HEK293T (cell line): ENCODE measurements around the gene TMC3.

Experiments
- CTCF ChIA-PET: fragments of 350-600 bp; formaldehyde crosslinking; extraction: SDS; loops from one replicate; lab custom pipeline; 2021; ENCODE audit warnings: antibody characterized with exemption, inconsistent platforms; lab: Yijun Ruan, JAX
- POLR2A ChIA-PET: fragments of 350-600 bp; formaldehyde crosslinking; extraction: SDS; loops from one replicate; lab custom pipeline; 2020; ENCODE audit warnings: antibody characterized with exemption, inconsistent platforms; lab: Yijun Ruan, JAX
- DNase-seq: peaks from one replicate; pipeline ENCODE4 v3.0.0; 2012; ENCODE audit warnings: mixed read lengths; ENCODE audit errors: extremely low spot score
- ARNT ChIP-seq: fragments of 450-650 bp; IDR thresholded peaks from 2 replicates; pipeline ENCODE4 v1.6.1; 2017; ENCODE audit warnings: mild to moderate bottlenecking
- BHLHE40 ChIP-seq: fragments of 450-650 bp; IDR thresholded peaks from 2 replicates; pipeline ENCODE4 v1.6.1; 2016; ENCODE audit warnings: mild to moderate bottlenecking, moderate library complexity, borderline replicate concordance
- CTBP1 ChIP-seq: fragments of 450-650 bp; IDR thresholded peaks from 2 replicates; pipeline ENCODE4 v1.6.1; 2016; ENCODE audit warnings: borderline replicate concordance
- ELF4 ChIP-seq: fragments of 450-650 bp; IDR thresholded peaks from 2 replicates; pipeline ENCODE4 v1.6.1; 2017; ENCODE audit warnings: antibody characterized with exemption
- FOXA1 ChIP-seq: fragments of 450-650 bp; IDR thresholded peaks from 2 replicates; pipeline ENCODE4 v1.6.1; 2016; ENCODE audit warnings: mild to moderate bottlenecking
- FOXK2 ChIP-seq: fragments of 450-650 bp; IDR thresholded peaks from 2 replicates; pipeline ENCODE4 v1.6.1; 2016; ENCODE audit warnings: mild to moderate bottlenecking
- FOXM1 ChIP-seq: fragments of 450-650 bp; IDR thresholded peaks from 2 replicates; pipeline ENCODE4 v1.6.1; 2017; ENCODE audit warnings: mild to moderate bottlenecking, borderline replicate concordance
- HDGF ChIP-seq: fragments of 450-650 bp; IDR thresholded peaks from 2 replicates; pipeline ENCODE4 v1.6.1; 2017; ENCODE audit warnings: antibody characterized with exemption, borderline replicate concordance
- L3MBTL2 ChIP-seq: fragments of 450-650 bp; conservative IDR thresholded peaks from 2 replicates; pipeline ENCODE4 v1.6.1; 2016; ENCODE audit warnings: mild to moderate bottlenecking
- LEF1 ChIP-seq: fragments of 450-650 bp; IDR thresholded peaks from 2 replicates; pipeline ENCODE4 v1.6.1; 2017; ENCODE audit warnings: mild to moderate bottlenecking, borderline replicate concordance
- NFRKB ChIP-seq: fragments of 450-650 bp; IDR thresholded peaks from 2 replicates; pipeline ENCODE4 v1.6.1; 2016; ENCODE audit warnings: mild to moderate bottlenecking, moderate library complexity
- SP1 ChIP-seq: fragments of 450-650 bp; IDR thresholded peaks from 2 replicates; pipeline ENCODE4 v1.6.1; 2017
- SUZ12 ChIP-seq: fragments of 450-650 bp; IDR thresholded peaks from 2 replicates; pipeline ENCODE4 v1.6.1; 2016; ENCODE audit warnings: mild to moderate bottlenecking
- TARDBP ChIP-seq: fragments of 450-650 bp; IDR thresholded peaks from 2 replicates; pipeline ENCODE4 v1.6.1; 2016
- ZNF384 ChIP-seq: fragments of 450-650 bp; IDR thresholded peaks from 2 replicates; pipeline ENCODE4 v1.6.1; 2016
- TF ChIP-seq, protein P1 (sequence below): fragments of 450-650 bp; IDR thresholded peaks from 2 replicates; pipeline ENCODE4 v1.6.1; 2016

The TMC3 gene

DNA sequence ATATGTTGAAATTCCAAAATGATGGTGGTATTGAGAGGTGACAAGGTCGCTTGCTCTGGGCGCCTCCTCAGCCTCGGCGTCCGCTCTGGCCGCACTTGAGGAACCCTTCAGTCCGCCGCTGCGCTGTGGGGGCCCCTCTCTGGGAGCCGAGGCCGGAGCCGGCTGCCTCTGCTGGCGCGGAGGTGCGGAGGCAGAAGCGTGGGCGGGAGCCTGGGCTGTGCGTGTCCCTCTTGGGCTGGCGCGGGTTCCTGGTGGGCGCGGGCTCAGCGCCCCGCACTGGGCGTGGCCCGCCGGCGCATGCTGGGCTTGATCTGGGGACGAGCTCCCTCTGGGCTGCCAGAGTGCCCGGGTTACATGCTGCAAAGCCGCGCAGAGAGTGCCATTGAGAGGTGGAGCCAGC is 39.8 kb upstream of the TMC3 start:
- CTCF ChIA-PET = no interaction called here
- TF ChIP-seq LEF1 (no peak), FOXM1 (no peak), TARDBP (no peak), SP1 (no peak), ARNT (no peak), FOXA1 (no peak), ELF4 (no peak), ZNF384 (no peak), HDGF (no peak), SUZ12 (no peak)
- TF ChIP-seq, protein P1, sequence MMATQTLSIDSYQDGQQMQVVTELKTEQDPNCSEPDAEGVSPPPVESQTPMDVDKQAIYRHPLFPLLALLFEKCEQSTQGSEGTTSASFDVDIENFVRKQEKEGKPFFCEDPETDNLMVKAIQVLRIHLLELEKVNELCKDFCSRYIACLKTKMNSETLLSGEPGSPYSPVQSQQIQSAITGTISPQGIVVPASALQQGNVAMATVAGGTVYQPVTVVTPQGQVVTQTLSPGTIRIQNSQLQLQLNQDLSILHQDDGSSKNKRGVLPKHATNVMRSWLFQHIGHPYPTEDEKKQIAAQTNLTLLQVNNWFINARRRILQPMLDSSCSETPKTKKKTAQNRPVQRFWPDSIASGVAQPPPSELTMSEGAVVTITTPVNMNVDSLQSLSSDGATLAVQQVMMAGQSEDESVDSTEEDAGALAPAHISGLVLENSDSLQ = no peak
- DNase-seq = no peak
- POLR2A ChIA-PET = no interaction called here

DNA sequence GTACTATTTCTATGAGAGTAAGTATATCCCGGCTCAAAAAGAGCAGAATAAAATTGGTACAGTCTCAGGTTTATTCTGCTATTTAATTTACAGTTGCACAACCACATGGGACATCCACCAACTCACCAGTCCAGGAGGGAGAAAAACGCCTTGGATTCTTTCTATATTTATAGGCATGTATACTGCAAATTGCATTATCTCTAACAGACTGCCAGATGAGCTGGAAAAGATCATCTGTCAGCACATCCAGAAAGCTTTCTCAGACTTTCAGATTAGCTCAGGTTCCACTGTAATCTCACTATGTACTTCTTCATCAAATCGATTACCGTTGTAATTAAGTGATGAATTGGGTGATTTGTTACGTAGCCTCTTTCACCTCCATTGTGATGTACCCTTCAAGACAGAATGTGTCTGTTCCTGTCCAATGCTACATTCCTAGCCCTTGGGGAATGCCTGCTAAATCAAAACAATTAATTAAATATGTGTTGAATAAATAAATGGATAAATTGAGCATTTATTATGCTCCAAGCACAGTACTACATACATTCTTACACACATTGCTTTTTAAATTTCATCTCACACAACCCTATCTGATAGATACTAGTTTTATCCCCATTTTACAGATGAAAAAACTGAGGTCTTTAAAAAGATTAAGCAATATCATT is 38.1 kb upstream of the TMC3 start:
- TF ChIP-seq ARNT (no peak), SP1 (no peak), NFRKB (no peak), HDGF (no peak), SUZ12 (no peak), FOXA1 (no peak), FOXK2 (no peak)
- no peak for DNase-seq
- CTCF ChIA-PET = no interaction called here
- POLR2A ChIA-PET = no interaction called here

DNA sequence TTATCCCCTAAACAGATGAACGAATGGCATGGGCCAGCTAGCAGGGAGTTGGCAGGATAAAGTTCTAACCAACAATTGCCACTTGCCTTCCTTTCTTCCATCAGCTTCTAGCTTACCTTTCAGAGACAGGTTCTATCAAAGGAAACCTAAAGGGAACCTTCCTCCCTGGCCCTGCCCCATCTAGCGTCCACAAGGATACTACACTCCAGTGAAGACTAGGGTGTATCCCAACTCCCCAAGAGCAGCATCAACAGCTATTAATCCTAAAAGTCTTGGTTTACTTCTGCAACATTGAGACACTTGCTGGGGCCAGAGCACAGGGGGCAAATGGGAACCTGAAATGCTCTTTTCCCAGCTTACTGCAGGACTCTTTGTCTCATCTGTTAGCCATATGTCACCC is 37.0 kb upstream of the TMC3 start:
- TF ChIP-seq FOXM1 (no peak), TARDBP (no peak), HDGF (no peak), ZNF384 (no peak), ARNT (no peak), SP1 (no peak), BHLHE40 (no peak), CTBP1 (no peak), FOXA1 (no peak), ELF4 (no peak), SUZ12 (no peak), FOXK2 (no peak)
- CTCF ChIA-PET = interaction anchor here (0.6 to 1.9 kb wide), 11 partner anchors 9 to 757 kb away, joined by 3 to 6 read pairs (median 3); no protein-coding TSS in a partner anchor
- no peak for DNase-seq
- POLR2A ChIA-PET = no interaction called here

DNA sequence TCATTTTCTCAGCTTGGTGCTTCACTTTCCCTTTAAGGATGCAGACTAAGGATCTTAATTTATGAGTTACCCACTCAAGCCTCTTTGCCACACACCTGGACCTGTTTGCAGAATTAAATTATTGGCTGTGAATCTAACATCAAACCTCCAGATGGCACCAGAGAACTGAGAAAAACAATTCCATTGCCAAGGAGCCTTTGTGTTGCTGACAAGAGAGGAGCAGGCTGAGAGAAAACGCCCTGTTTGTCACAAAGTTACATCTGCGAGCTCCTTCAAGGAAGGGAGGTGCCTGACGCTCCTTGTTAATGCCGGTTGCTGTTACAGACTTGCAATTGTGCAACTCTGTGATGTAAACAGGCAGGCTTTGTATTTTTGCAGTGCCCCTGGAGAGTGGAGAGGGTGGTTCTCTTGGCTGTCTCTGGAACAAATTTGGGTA is 36.3 kb upstream of the TMC3 start:
- TF ChIP-seq SUZ12 (no peak), BHLHE40 (no peak), FOXM1 (no peak), HDGF (no peak), TARDBP (no peak), ARNT (no peak)
- ChIA-PET POLR2A (no interaction called here), CTCF (interaction anchor here (0.6 to 1.9 kb wide), 13 partner anchors 8 to 758 kb away, joined by 3 to 6 read pairs (median 3); no protein-coding TSS in a partner anchor)
- DNase-seq = peak; percentile 69

DNA sequence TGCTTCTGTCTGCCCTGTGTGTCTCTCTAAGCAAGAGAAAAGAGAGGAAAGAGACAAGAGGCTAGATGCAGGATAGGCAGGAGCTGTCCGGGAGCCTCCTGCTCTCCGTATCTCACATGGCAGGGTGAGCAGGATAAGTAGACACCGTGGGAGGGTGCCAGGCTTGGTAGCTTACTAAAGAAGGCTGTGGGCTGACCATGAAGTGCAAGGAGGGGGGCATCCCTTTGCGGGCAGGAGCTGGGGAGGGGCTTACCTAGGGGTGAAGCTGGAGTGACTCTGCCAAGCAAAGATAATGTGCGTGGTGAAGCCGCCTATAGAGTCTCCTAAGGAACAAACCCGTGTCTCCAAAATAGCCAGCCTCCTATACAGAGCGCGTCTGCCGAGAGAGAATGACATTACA is 33.7 kb upstream of the TMC3 start:
- ChIA-PET POLR2A (interaction anchor here (1.1 kb wide), 1 partner anchor 723 kb away, joined by 3 read pairs; no protein-coding TSS in a partner anchor), CTCF (interaction anchor here (1.8 kb wide), 1 partner anchor 133 kb away, joined by 8 read pairs; no protein-coding TSS in a partner anchor)
- no peak for TF ChIP-seq FOXA1
- TF ChIP-seq CTBP1 = no peak
- TF ChIP-seq L3MBTL2 = no peak
- TF ChIP-seq SP1 = no peak
- TF ChIP-seq ZNF384 = no peak
- no peak for TF ChIP-seq BHLHE40
- no peak for TF ChIP-seq HDGF
- no peak for TF ChIP-seq FOXK2
- DNase-seq = no peak

DNA sequence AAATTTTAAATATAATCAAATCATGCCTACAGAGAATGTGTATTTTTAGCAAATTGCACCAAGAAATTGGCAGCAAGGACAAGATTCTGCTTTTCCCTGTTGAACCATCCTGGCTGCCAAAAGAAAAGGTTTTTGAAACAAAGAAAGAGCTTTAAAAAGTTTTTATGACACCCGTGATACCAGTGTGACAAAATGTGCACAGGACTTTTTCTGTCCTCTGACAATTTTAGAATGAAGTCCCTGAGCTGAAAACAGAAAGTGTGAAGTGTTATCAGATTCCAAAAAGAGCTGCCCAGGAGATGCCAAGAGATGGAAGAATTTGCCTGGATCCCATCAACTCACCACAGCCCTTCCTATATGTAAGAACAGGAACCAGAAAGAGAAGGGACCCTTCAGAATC is 33.2 kb upstream of the TMC3 start:
- TF ChIP-seq, protein P1 = no peak
- TF ChIP-seq CTBP1 (no peak), NFRKB (no peak), TARDBP (no peak), SUZ12 (no peak), FOXK2 (no peak), BHLHE40 (no peak), HDGF (no peak), LEF1 (no peak), ELF4 (no peak), FOXA1 (no peak), SP1 (no peak), FOXM1 (no peak), L3MBTL2 (no peak), ARNT (no peak), ZNF384 (no peak)
- CTCF ChIA-PET = interaction anchor here (1.3 to 1.8 kb wide), 2 partner anchors 132 to 141 kb away, joined by 3 to 8 read pairs; no protein-coding TSS in a partner anchor
- DNase-seq = no peak
- POLR2A ChIA-PET = interaction anchor here (1.1 kb wide), 1 partner anchor 724 kb away, joined by 3 read pairs; no protein-coding TSS in a partner anchor
